Activated CD4-positive, alpha-beta T cell treated with anti-CD3 and anti-CD28 coated beads for 36 hours (primary cell): Measurements from ENCODE around the gene AKR1C4. TPM values are rescaled to one million over a fixed set of nuclear protein-coding genes. Genes with fewer than 3 reads are reported as not detected.
"Not testable (repeated sequence)": the region's sequence is repeated elsewhere in the genome, so short reads cannot be mapped to it uniquely, and the experiment has no call there.

Experiments
- ATAC-seq: fragments of 200-7000 bp; cut with Tn5 transposase; one replicate; pipeline ENCODE4 v1.10.0; 2021; ENCODE audit warnings: mild to moderate bottlenecking, moderate library complexity
- CTCF ChIA-PET: fragments of 350-600 bp; sonication (Branson Sonifier 250); formaldehyde crosslinking; loops from one replicate; lab custom pipeline; 2021; ENCODE audit warnings: antibody characterized with exemption; lab: Charles Lee
- POLR2A ChIA-PET: fragments of 350-600 bp; sonication (Branson Sonifier 250); formaldehyde crosslinking; loops from one replicate; lab custom pipeline; 2021; ENCODE audit warnings: antibody characterized with exemption, inconsistent platforms; lab: Charles Lee
- DNase-seq: peaks from one replicate; pipeline ENCODE4 v3.0.0-alpha.2; 2020
- H3K27ac Mint-ChIP-seq: one replicate; pipeline ENCODE4 v1.8.0; 2021; ENCODE audit warnings: mixed read lengths
- H3K27me3 Mint-ChIP-seq: one replicate; pipeline ENCODE4 v1.8.0; 2021; ENCODE audit warnings: mixed read lengths
- H3K36me3 Mint-ChIP-seq: one replicate; pipeline ENCODE4 v1.8.0; 2021; ENCODE audit warnings: low read depth, mixed read lengths
- H3K4me1 Mint-ChIP-seq: one replicate; pipeline ENCODE4 v1.8.0; 2021; ENCODE audit warnings: mixed read lengths
- H3K4me3 Mint-ChIP-seq: one replicate; pipeline ENCODE4 v1.8.0; 2021; ENCODE audit warnings: mild to moderate bottlenecking, moderate library complexity, mixed read lengths
- H3K9me3 Mint-ChIP-seq: one replicate; pipeline ENCODE4 v1.8.0; 2021; ENCODE audit warnings: low read depth, mixed read lengths
- intact Hi-C, 2 experiments: fragments of 100-400 bp; cut with DNase I in 1 of 2; cut with micrococcal nuclease in 1 of 2; formaldehyde crosslinking; loops; one replicate each; pipeline versions ENCODE4 v1.14.2 to v1.15.1; 2022 to 2024; cut with DNase I, micrococcal nuclease
- total RNA-seq, 2 experiments: library from RNA; stranded (reverse); gene quantifications; one replicate each; pipeline ENCODE4 v1.2.3, GENCODE V29; 2021

Gene AKR1C4
- total RNA-seq, 2 experiments from 2014 or later, result not detected

GRCh38 chr10:5175581-5175980 is 21.1 kb upstream of the AKR1C4 start:
- H3K4me3 Mint-ChIP-seq, H3K27me3 Mint-ChIP-seq, H3K4me1 Mint-ChIP-seq, POLR2A ChIA-PET, H3K9me3 Mint-ChIP-seq, ATAC-seq, intact Hi-C loops, H3K27ac Mint-ChIP-seq, CTCF ChIA-PET, H3K36me3 Mint-ChIP-seq, DNase-seq: not testable (repeated sequence)

- POLR2A ChIA-PET, DNase-seq, H3K9me3 Mint-ChIP-seq, H3K27me3 Mint-ChIP-seq, H3K27ac Mint-ChIP-seq, intact Hi-C loops, H3K4me1 Mint-ChIP-seq, H3K36me3 Mint-ChIP-seq, ATAC-seq, H3K4me3 Mint-ChIP-seq: not testable (repeated sequence)
- CTCF ChIA-PET, result interaction anchor here (0.8 kb wide), 1 partner anchor 82 kb away, joined by 3 read pairs; no protein-coding TSS in a partner anchor
Measured at GRCh38 chr10:5180503-5180902, 16.1 kb upstream of the AKR1C4 start.

DNA sequence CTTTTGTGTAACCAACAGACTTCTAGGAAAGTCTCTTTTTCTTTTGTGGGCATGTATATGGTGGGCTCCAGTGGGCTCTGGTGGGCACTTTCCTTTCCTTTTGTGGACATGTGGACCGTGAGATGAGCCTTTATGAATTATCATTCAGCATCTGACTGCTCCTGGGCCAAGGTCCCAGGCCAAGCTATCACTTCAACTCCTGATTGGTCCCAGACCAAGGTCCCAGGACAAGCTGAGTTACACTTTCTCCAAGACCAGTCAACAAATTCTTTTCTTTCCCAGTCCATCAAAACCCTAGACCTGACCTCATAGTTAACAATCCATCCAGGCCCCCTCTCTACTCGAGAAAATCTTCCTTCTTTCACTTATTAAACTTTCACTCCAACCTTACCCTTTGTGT is 12.7 kb upstream of the AKR1C4 start:
- ATAC-seq (no peak), DNase-seq (no peak)
- no peaks in the 10 kb centered on the region for H3K36me3 Mint-ChIP-seq
- peaks cover 2% of the 10 kb centered on the region for H3K9me3 Mint-ChIP-seq
- ChIA-PET CTCF (no interaction called here), POLR2A (no interaction called here)
- no peaks in the 10 kb centered on the region for H3K4me1 Mint-ChIP-seq
- intact Hi-C loops, result no loop called here
- no peak overlapping the region for H3K27ac Mint-ChIP-seq
- no peak overlapping the region for H3K4me3 Mint-ChIP-seq
- peaks cover 4% of the 10 kb centered on the region for H3K27me3 Mint-ChIP-seq

- Mint-ChIP-seq H3K4me1 (no peaks in the 10 kb centered on the region), H3K4me3 (no peak within 1 kb of the TSS), H3K27me3 (peaks cover 4% of the 10 kb centered on the region), H3K27ac (no peak within 1 kb of the TSS), H3K9me3 (no peaks in the 10 kb centered on the region), H3K36me3 (no peaks in the 10 kb centered on the region)
- ATAC-seq, result no peak
- DNase-seq, result no peak
- POLR2A ChIA-PET, result no interaction called here
- intact Hi-C loops, result no loop called here
- CTCF ChIA-PET, result interaction anchor here (0.8 kb wide), 1 partner anchor 223 kb away, joined by 3 read pairs; no protein-coding TSS in a partner anchor
Measured at GRCh38 chr10:5184987-5185775, 11.5 kb upstream of the AKR1C4 start, which contains the start of gene AKR1C8. AKR1C8 (minus strand) TSS chr10:5185150; CDS start chr10:5185104, 46 bp downstream.

GRCh38 chr10:5187867-5188266 is 8.8 kb upstream of the AKR1C4 start:
- ChIA-PET CTCF (interaction anchor here (0.9 kb wide), 1 partner anchor 26 kb away, joined by 3 read pairs; no protein-coding TSS in a partner anchor), POLR2A (interaction anchor here (0.6 kb wide), 1 partner anchor 246 kb away, joined by 3 read pairs; no protein-coding TSS in a partner anchor)
- peaks cover 4% of the 10 kb centered on the region for H3K27me3 Mint-ChIP-seq
- intact Hi-C loops, result no loop called here
- no peaks in the 10 kb centered on the region for H3K36me3 Mint-ChIP-seq
- ATAC-seq (no peak), DNase-seq (no peak)
- no peak overlapping the region for H3K27ac Mint-ChIP-seq
- no peaks in the 10 kb centered on the region for H3K4me1 Mint-ChIP-seq
- no peak overlapping the region for H3K4me3 Mint-ChIP-seq
- H3K9me3 Mint-ChIP-seq, result no peaks in the 10 kb centered on the region

GRCh38 chr10:5188358-5188757 is 8.3 kb upstream of the AKR1C4 start:
- ATAC-seq (no peak), DNase-seq (no peak)
- Mint-ChIP-seq H3K4me1 (no peaks in the 10 kb centered on the region), H3K27me3 (peaks cover 4% of the 10 kb centered on the region), H3K4me3 (no peak overlapping the region), H3K9me3 (no peaks in the 10 kb centered on the region), H3K27ac (no peak overlapping the region), H3K36me3 (no peaks in the 10 kb centered on the region)
- POLR2A ChIA-PET, result no interaction called here
- CTCF ChIA-PET, result interaction anchor here (0.9 kb wide), 1 partner anchor 25 kb away, joined by 3 read pairs; no protein-coding TSS in a partner anchor
- intact Hi-C loops, result no loop called here

DNA sequence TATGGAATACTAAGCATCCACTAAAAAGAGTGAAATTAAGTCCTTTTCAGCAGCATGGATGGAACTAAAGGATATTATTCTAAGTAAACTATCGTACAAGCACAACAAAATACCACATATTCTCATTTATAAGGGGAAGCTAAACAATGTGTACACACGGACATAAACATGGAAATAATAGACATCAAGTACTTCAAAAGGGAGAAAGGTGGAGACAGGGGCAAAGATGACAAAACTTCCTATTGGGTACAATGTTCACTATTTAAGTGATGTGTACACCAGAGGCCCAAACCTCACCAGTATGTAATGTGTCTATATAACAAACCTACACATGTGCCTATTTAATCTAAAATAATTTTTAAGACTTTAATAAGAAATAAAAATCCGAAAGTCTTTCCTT is 2.2 kb upstream of the AKR1C4 start:
- DNase-seq (no peak), ATAC-seq (no peak)
- Mint-ChIP-seq H3K36me3 (no peaks in the 10 kb centered on the region), H3K27me3 (peaks cover 2% of the 10 kb centered on the region), H3K4me1 (no peaks in the 10 kb centered on the region), H3K9me3 (no peaks in the 10 kb centered on the region), H3K4me3 (no peak overlapping the region), H3K27ac (no peak overlapping the region)
- ChIA-PET POLR2A (no interaction called here), CTCF (interaction anchor here (0.6 to 1.1 kb wide), 3 partner anchors 10 to 273 kb away, joined by 3 read pairs; no protein-coding TSS in a partner anchor)
- intact Hi-C loops, result no loop called here

DNA sequence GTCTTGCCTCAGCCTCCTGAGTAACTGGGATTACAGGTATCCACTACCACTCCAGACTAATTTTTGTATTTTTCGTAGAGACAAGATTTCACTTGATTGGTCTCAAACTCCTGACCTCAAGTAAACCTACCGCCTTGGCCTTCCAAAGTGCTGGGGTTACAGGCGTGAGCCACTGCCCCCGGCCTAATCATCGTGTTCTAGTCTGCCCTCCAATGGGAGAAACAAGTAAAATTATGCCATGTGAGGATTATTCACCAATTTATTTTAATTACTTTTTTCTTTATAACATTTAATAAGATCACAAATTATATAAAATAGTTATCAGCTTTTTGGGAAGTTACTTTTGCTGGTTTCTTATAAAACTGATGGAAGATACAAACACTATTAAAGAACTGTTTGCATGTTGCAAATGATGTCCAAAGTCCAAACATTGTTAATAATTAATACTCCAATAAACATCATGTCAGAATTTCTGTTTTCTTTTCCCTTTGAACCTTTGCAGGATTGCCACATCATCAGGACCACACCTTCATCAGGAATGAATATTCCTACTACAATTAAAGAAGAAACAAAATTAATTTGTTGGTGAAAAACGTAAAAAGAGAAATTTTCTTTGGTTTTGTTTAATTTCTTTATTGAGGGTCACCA is 786 bp upstream of the AKR1C4 start:
- Mint-ChIP-seq H3K27ac (no peak overlapping the region), H3K36me3 (no peaks in the 10 kb centered on the region), H3K4me3 (no peak overlapping the region), H3K9me3 (no peaks in the 10 kb centered on the region), H3K27me3 (no peaks in the 10 kb centered on the region), H3K4me1 (no peaks in the 10 kb centered on the region)
- DNase-seq (no peak), ATAC-seq (no peak)
- intact Hi-C loops, result no loop called here
- POLR2A ChIA-PET, result no interaction called here
- CTCF ChIA-PET, result no interaction called here

DNA sequence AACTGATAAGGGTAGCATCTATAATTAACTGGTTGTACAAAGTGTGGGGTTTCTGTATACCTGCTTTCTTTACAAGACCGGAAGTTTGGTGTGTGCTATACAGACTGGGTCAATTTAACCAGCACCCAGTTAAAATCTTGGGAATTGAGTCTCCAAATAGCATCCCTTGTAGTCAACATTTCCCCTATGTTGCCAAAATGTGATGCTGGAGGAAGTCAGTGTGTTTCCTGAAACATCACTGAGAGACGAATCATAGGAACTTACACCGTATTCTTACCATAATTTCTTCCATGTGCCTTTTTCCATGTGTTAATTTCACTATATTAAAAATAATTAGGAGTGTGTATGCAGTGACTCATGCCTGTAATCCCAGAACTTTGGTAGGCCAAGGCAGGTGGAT is 1.7 kb downstream of the AKR1C4 start:
- no peak for ATAC-seq
- peaks cover 6% of the 10 kb centered on the region for H3K9me3 Mint-ChIP-seq
- no peaks in the 10 kb centered on the region for H3K36me3 Mint-ChIP-seq
- H3K27ac Mint-ChIP-seq, result no peak overlapping the region
- CTCF ChIA-PET, result no interaction called here
- H3K4me1 Mint-ChIP-seq, result no peaks in the 10 kb centered on the region
- POLR2A ChIA-PET, result no interaction called here
- no peak for DNase-seq
- no peak overlapping the region for H3K4me3 Mint-ChIP-seq
- peaks cover 7% of the 10 kb centered on the region for H3K27me3 Mint-ChIP-seq
- intact Hi-C loops, result no loop called here

- CTCF ChIA-PET, result no interaction called here
- Mint-ChIP-seq H3K4me3 (no peak overlapping the region), H3K4me1 (no peaks in the 10 kb centered on the region), H3K9me3 (peaks cover 6% of the 10 kb centered on the region), H3K36me3 (no peaks in the 10 kb centered on the region), H3K27ac (no peak overlapping the region), H3K27me3 (peaks cover 7% of the 10 kb centered on the region)
- ATAC-seq (no peak), DNase-seq (no peak)
- intact Hi-C loops, result no loop called here
- POLR2A ChIA-PET, result no interaction called here
Measured at GRCh38 chr10:5199398-5199797, 2.8 kb downstream of the AKR1C4 start.

GRCh38 chr10:5206799-5207198 is 10.2 kb downstream of the AKR1C4 start:
- ATAC-seq, result no peak
- Mint-ChIP-seq H3K9me3 (peaks cover 13% of the 10 kb centered on the region), H3K36me3 (no peaks in the 10 kb centered on the region), H3K4me1 (peaks cover 5% of the 10 kb centered on the region), H3K27me3 (peaks cover 9% of the 10 kb centered on the region), H3K4me3 (no peak overlapping the region), H3K27ac (no peak overlapping the region)
- CTCF ChIA-PET, result no interaction called here
- POLR2A ChIA-PET, result no interaction called here
- DNase-seq, result no peak
- intact Hi-C loops, result no loop called here
